ENCODE data around the gene PLPPR1.

PLPPR1 gene

DNA sequence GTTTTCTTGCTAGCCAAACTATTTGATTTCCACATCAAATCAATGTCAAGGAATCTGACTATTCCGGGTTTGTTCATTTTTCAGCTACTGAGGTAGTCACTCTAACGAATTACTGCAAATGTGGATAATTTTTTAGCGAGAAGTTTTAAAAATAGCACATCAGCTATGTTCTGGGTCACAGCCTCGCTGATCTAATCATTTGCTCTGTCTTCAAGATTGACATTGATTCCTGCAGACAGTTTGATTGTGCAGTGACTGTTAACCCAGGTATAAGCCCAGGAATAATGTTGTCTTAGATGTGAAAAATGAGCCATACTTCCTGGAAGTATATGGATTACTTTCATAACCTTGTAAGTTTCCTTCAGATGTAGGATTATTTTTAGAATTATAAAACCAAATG is 181.1 kb downstream of the PLPPR1 start:
- no peak for DNase-seq (ENCODE audit: low read depth, low spot score)

DNA sequence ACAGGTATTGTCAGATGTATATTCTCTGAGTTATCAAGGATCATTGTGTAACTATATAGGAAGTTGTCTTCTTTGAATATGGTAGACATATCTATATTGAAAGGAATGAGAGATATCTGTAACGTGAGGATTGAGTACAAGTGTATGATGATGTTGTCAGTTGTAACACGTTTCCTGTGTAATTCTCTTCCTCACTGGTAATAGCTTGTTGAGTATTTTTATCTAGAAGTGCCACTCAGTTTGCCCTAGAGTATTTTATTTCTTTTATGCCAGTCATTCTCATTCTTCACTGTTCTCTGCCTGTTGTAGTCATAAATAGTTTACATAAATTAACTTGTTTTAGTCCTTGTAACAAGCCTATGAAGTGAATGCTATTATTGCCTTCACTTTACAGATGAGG is 184.1 kb downstream of the PLPPR1 start:
- no peak for DNase-seq (ENCODE audit: low read depth, low spot score)

DNA sequence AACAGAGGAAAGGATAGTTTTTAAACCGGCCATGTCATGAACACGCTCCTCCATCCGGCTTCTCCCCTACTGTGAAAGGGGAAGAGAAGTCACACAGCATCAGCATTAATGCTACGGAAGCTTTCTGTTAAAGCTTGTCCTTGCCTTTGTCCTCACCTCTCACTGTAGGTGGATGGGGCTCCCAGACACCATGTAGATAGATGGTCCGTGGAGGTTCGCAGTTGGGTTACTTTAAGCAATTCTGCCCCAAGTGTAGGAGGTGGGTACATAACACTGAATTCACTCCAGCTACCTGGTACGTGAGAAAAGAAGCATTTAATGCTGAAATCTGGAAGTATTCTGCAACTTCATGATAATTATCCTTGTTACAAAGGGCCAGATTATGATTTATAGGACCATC is 190.5 kb downstream of the PLPPR1 start:
- DNase-seq (ENCODE audit: low read depth, low spot score): no peak

DNA sequence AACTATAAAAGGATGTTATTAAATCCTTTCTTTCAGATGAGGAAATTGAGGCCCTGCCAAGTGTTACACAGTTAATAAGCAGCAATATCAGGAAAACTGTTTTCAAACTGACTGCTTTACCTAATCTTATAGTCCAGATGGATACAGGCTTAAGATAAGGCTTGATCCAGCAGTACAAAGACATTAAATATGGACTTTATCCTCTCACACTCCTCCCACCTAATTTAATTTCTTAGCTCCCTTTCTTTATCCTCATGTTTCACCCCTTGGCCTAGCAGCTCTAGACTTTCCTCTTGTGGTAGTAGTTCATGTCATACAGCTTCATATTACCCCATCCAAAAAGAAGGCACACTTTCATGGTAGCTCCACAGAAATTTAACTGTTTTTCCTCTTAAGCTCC is 191.8 kb downstream of the PLPPR1 start:
- DNase-seq (ENCODE audit: low read depth, low spot score): no peak

DNA sequence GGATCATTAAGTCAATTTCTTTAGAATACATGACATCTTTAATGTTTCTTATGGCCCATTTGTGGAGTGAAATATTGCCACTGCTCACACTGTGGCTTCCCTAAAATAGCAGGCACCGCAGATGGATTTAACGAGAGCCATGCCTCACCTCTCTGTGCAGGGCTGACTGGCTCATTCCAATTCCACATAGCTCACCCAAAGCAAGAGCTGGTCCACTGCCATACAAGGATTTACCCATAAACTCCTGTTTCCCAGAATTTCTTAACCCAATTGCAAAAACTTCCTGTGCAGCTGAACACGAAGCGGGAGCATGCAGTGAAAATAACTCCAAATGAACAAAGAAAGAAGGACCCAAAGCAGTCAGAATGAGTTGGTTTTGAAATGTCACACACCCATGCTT is 196.7 kb downstream of the PLPPR1 start:
- DNase-seq (ENCODE audit: low read depth, low spot score): no peak

DNA sequence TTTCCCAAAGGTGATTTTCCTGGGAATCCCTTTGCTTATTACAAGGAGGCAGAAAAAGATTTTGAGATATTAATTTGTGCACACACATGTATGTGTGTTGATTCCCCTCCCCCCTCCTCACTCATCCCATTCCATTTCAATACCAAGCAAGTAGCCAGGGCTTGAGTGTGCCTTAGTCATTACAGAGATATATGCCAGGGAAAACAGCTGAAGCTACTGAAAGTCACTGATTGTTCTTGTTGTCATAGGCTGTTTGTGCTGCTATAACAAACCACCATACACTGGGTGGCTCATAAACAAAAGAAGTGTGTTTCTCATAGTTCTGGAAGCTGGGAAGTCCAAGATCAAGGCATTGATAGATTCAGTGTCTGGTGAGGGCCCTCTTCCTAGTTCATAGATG is 197.6 kb downstream of the PLPPR1 start:
- no peak for DNase-seq (ENCODE audit: low read depth, low spot score)

DNA sequence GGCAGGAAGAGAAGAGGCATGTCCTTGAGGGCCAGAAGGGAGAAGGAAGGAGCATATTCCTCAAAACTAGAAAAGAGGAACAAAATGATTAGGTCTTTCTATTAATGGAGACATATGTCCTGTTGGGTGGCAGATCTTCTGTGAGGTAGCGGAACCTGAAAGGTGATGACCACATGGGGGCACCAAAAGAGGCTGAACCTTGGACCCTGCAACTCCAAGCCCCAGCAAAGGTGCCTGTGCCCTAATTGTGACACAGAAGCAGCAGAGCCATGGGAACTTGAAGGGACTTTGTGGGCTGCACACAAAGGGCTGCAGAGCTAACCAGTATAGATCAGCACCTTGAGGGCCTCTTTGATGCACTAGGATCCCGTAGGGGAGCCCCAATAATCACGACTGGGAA is 198.3 kb downstream of the PLPPR1 start:
- DNase-seq (ENCODE audit: low read depth, low spot score): no peak

DNA sequence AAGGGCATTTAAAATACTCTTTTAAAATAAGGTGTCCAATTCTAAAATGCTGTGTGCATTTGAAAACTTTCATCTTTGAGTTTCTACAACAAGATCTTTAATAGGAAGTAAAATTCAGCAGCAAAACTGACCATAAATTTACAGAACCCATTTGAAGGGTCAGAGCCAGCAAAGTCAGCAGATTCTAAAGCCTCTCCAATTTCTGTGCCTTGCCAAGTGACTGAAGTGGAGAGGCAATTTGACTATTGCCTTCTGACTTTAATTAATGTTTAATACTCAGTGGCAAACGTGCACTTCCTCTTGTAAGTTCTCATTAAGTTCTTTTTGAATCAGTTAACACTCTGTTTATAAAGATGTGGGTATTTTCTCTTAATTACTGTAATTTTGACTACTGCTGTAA is 201.1 kb downstream of the PLPPR1 start:
- DNase-seq (ENCODE audit: low read depth, low spot score): no peak

DNA sequence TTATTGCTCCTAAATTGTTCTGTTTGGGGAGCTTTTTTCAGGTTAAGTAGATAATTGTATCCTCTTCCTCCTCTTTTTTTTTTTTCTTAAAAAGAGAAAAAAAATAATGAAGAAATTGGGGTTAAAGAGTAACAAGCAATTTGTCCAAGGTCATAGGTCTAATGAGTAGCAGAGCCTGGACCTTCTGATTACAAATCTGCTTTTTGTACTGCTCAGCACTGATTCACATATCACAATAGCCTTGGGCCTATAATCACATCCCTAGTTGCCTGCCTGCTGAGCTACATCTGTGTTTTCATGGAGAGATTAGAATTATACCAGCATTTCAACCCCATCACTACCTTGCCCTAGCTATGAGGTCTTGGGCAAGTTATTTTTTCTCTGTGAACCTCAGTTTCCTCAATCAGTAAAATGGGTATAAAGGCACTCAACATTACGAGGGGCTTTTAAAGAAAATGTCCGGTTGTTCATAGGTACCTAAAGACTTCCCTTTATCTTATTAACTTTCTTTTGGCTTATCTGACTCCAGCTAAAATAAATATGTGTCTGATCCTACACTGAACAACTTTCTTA is 204.0 kb downstream of the PLPPR1 start:
- no peak for DNase-seq (ENCODE audit: low read depth, low spot score)

DNA sequence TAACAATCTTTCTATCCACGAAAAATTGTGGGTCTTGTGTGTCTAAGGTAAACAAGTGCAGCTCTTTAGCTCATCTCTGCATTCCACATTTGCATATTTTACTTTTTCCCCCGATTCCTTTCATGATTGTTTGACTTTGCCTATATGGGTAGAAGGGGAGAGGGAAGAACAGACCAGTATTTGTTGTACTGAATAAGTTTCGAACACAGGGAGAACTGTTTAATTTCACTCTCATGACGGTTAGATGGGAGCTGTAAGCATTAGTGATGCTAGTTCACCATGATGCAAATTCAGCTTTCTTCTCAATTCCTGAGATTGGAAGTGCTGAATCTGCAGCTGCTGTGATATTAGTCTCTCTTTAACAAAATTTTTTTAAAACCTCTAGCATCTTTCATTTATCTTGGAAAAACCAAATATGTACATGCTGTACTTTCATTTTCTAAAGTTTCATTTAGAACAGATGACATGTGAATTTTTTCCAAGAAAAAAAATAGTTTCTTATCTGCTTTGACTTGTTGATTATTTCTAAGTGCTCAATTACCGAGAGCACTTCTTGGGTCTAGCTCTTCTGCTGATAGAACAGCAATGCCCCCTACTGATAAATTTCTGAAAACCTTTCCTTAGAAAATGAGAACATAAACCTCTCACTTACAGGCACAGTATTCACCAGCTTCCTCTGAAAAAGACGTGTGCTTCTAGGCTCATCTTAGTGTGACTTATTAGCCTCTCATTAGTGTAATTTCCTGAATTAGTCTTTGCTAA is 206.8 kb downstream of the PLPPR1 start:
- no peak for DNase-seq (ENCODE audit: low read depth, low spot score)

DNA sequence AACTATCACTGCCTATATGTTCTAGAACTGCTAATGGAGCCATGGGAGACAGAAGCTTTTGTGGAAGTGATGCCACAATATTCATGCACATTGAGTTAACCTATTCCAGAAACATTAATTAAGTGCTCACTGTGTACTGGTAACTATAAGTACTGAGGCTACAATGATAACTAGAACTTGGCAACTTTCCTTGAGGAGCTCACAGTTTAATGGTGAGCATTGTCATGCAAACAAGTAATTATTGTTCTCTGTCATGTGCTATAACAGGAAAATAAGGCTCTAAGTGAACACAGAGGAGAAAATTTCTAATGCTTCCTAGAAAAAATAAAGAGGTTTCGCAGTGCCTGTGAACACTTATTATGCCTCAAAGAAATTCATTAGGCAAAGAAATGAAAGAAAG is 214.1 kb downstream of the PLPPR1 start:
- no peak for DNase-seq (ENCODE audit: low read depth, low spot score)

DNA sequence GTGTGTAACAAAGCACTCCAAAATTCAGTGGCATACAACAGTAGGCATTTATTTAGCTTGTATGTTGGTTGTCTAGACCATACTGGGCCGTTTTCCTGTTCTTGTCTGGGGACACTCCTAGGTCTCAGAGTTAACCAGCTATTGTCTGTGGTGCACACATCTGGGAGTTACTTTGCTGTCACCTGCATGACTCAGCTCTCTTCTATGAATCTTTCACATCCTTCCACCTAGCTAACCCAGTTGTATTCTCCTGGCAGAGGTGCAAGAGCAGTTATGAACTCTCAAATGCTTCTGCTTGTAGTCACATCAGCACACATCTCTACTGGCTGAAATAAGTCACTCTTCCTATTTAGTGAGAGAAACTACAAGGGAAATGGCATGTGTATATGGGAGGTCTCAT is 218.2 kb downstream of the PLPPR1 start:
- DNase-seq (ENCODE audit: low read depth, low spot score): no peak

DNA sequence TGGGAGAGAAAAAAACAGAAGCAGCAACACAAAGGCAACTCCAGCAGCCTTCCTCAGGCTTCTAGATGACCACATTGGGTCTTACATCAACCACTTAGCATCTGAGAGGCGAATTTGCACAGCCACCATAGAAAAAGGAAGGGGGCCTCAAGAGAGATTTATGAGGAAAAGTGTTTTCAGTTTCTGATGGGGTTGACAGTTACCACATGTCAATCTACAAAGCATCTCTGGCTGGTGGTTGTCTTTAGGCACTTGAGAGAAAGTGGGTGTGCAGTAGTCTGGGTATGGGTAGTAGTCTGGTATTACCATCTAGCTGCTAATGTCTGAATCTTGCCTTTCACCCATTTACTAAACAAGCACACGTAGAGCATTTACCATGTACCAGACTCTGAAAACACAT is 218.8 kb downstream of the PLPPR1 start:
- no peak for DNase-seq (ENCODE audit: low read depth, low spot score)

DNA sequence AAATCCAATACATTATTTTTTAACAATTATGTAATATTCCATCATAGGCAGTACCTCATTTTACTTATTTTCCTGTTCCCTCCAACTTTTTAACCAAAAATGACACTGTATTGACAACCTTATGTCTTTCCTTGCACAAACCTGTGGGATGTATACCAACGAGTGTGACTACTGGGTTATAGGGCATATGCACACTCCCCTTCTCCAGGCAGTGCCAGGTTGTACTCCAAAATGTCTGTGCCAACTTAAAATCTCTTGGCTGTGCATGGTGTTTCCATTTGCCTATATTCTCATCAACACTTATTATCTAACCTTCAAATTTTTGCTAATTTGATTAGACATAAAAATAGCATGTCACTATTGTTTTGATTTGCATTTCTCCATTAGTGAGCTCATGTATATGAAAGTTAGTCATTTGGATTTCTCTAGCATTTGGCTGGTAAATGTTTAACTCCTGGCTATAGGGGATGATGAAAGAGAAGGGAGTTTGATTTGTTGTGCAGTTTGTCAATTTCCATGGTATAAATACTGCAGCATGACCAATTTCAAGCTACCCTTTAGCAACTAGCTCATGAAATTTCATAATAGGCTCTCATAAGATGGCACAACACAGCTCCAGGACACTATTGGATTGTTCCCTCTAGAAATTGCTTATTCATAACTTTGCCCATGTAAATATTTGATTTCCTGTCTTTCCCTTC is 226.4 kb downstream of the PLPPR1 start:
- DNase-seq (ENCODE audit: low read depth, low spot score): no peak

DNA sequence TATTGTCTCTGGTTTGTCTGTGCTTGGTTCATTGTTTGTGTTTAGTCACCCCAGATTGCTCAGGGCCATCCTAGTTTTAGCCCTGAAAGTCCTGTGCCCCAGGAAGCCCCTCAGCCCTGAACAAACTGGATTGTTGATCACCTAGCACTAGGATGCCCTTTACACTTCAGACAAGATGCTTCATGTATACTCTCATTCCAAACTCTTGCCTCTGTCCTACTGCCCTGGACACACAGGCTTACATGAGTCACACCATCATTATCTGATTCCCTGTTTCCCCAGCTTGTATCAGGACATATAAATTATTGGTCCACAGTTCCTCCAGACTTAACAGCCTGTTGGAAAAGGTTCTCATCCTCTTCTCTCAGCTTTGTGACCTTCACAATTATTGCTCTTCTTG is 236.2 kb downstream of the PLPPR1 start:
- no peak for DNase-seq (ENCODE audit: low read depth, low spot score)

DNA sequence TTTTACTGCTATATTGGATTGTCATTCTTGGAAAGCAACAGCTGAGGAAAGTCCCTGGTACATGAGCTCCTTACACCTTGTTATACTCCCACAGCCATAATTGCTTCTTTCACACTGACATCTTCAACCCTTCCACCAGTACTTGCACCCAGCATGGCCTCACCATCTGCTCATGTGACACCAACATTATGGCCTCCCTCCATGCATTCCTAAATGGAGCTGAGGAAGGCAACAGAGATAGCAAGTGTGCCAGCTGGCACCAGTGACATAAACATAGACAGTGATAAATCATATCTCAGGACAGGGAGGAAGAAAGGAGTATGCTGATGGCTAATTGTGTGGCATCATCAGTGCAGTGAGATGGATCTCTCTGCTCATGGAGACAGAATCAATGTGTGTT is 236.7 kb downstream of the PLPPR1 start:
- DNase-seq (ENCODE audit: low read depth, low spot score): no peak

DNA sequence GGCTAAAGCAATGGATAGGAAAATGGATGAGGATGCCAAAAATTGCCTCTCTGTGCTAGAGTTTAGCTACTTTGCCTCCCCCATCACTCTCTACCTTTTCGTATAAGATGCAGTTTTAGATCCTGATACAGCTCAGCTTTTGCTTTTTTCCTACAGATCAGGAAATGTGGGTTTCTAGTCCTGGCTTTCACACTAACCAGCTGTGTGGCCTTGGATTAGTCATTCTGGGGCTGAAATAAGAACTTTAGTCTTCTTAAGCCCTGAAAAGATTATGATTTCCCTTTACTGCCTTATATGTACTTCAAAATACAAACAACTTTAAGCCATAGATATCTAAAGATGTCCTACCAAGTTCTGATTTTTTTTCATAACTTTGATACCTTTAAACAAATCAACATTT is 239.9 kb downstream of the PLPPR1 start:
- DNase-seq (ENCODE audit: low read depth, low spot score): no peak

DNA sequence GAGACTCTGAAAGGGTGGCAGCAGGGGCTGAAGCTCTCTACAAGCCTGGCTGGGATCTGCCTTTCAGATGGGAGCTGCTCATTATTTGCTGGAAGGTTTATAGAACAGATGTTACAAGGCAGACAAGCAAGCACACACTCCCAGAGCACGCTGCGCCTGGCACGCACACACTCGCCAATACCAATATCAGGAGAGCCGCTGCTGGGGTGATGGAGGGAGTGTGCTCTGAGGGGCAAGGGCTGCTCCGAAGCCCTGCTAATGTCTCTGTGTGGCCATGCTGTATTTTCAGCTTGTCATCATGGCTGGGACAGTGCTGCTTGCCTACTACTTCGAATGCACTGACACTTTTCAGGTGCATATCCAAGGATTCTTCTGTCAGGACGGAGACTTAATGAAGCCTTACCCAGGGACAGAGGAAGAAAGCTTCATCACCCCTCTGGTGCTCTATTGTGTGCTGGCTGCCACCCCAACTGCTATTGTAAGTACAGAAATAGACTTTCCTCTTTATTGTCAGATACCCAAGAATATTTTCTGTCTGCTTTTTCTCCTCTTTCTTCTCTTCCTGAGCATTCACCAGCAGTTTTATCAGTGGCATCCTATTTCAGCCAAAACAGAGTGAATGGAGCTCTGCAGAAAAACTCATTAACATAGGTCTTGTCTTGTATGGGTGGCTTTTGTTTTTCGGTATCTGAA is 241.2 kb downstream of the PLPPR1 start:
- DNase-seq (ENCODE audit: low read depth, low spot score): no peak

DNA sequence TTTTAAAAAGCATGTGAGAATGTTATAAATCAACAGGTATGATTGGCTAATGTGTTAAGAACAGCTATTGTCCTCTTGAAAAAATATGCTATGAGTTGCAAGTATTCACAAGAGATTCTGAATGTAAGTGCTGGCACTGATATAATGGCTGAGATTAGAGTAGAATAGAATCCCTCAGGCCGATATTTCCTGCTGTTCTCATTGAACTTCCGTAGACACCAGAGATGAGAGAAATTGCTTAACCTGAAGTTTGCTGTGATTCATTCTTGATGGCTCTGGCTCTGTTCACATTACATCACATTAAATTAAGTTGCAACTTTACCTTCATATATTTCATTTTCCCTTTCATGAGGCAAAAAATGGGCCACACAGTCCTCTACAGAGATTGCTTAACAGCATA is 241.8 kb downstream of the PLPPR1 start:
- DNase-seq (ENCODE audit: low read depth, low spot score): no peak

DNA sequence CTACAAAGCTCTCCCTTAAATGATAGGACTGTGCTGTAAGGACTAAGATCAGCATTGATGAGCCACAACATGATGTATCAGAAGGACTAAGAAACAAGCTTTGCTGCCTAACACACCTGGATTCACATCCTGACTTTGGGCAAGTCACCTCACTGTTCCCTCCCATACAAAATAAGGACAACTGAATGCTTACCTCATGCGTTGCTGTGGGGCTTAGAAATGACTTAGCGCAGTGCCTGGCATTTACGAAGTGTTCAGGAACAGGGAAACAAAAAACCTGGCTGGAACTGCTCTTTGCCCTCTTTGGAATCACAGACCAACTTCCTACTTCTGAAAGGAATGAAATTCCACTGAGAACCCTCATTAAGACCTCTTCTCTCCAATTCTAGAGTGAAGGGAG is 242.6 kb downstream of the PLPPR1 start:
- no peak for DNase-seq (ENCODE audit: low read depth, low spot score)

DNA sequence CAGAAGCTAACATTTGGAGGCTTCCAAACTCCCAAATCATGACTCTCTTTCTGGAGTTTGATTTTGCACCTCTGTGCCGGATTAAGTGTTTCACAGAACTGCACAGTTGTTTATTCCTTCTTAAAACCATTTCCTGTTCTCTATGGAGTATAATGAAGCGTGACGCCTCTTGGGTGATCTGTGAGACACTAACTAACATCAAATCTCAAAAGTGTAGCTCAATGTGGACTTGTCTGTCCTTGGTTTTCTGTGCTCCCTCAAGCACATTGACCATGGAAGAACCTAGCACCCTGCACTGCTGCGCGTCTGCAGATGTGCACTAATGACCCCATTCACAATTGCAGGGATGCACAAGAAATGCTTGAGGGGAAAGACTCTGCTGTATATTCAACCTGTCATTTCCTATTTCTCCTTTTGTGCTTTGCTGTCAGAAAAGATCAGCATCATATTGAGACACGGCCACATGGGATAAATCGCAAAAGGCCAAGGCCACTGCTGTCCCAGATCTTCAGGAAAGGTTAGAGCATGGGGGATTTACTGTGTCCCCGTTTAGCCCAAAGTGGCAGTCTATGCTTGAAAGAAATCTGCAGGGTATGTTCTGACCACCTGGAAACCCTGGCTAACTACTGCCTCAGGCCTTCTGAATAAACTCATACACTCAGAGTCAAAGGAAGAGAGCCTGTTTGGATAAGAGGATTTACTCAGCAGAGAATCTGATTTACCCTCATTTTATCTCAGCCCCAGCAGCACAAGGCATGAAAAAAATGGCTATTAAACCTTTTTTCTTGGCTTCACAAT is 246.6 kb downstream of the PLPPR1 start:
- DNase-seq (ENCODE audit: low read depth, low spot score): no peak

DNA sequence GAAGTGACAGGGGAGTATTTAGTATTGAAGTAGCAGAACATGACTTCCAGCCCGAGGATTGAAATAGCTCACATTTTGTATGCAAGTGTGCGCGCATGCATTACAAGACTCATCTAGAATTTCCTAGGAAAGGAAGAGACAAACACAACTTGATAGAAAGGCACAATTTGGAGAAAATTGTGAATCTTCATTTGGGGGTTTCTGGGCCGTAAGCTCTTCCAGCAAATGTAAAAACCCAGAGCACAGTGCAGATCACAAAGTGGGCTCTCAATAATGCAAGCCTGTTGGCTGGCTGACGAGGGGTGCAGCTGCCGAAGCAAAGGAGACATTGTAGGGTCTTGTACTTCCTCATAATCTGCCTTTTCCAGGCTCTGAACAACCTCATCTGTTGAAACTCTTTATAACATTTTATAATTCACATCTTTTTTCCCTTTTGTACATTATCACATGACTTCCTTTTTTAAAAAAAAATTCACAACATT is 247.3 kb downstream of the PLPPR1 start:
- no peak for DNase-seq (ENCODE audit: low read depth, low spot score)
